Mononuclear cell (primary cell): ENCODE measurements around the gene RAB13. TPM values are rescaled to one million over a fixed set of nuclear protein-coding genes. Genes with fewer than 3 reads are reported as not detected.
"Not testable (repeated sequence)": the region's sequence is repeated elsewhere in the genome, so short reads cannot be mapped to it uniquely, and the experiment has no call there.

Source experiments
- H3K27me3 ChIP-seq: 2 replicates; pipeline ENCODE4 v1.6.0; 2011; ENCODE audit warnings: low read length, control low read depth; ENCODE audit not compliant: insufficient read depth
- H3K4me1 ChIP-seq: 2 replicates; pipeline ENCODE4 v1.5.1; 2011; ENCODE audit warnings: mild to moderate bottlenecking, low read length, control low read depth; ENCODE audit not compliant: insufficient read depth
- H3K4me3 ChIP-seq: 2 replicates; pipeline ENCODE4 v1.5.1; 2011; ENCODE audit warnings: mild to moderate bottlenecking, low read length, moderate library complexity
- H3K9me3 ChIP-seq: 2 replicates; pipeline ENCODE4 v1.5.1; 2011; ENCODE audit warnings: low read depth, mild to moderate bottlenecking, control low read depth, low read length
- total RNA-seq: library from RNA; depleted of rRNA; stranded (reverse); fragments of >200 nt; gene quantifications from one replicate; pipeline ENCODE4 v1.2.3, GENCODE V29; 2012

Gene RAB13
- total RNA-seq, result 1.2 TPM

- no peaks in the 10 kb centered on the region for H3K9me3 ChIP-seq
- H3K4me1 ChIP-seq, result peaks cover 36% of the 10 kb centered on the region
- H3K4me3 ChIP-seq, result peak within 1 kb of the TSS; percentile 5
- no peaks in the 10 kb centered on the region for H3K27me3 ChIP-seq
These were observed at the start of gene RAB13 for GRCh38 chr1:153985941-153986761. Gene RAB13 (minus strand): TSS chr1:153986339. CDS start chr1:153986236, 103 bp downstream.

DNA sequence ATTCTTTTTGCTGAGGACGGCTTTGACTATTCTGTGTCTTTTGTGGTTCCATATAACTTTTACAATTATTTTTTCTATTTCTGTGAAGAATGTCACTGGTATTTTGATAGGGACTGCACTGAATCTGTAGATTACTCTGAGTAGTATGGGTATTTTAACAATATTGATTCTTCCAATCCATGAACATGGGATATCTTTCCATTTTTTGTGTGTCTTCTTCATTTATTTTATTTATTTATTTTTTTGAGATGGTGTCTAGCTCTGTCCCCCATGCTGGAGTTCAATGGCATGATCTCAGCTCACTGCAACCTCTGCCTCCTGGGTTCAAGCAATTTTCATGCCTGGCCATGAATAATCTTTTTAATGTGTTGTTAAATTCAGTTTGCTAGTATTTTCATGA lies 47.6 kb upstream of the RAB13 start:
- not testable (repeated sequence) for H3K4me3 ChIP-seq, H3K9me3 ChIP-seq, H3K27me3 ChIP-seq, H3K4me1 ChIP-seq

DNA sequence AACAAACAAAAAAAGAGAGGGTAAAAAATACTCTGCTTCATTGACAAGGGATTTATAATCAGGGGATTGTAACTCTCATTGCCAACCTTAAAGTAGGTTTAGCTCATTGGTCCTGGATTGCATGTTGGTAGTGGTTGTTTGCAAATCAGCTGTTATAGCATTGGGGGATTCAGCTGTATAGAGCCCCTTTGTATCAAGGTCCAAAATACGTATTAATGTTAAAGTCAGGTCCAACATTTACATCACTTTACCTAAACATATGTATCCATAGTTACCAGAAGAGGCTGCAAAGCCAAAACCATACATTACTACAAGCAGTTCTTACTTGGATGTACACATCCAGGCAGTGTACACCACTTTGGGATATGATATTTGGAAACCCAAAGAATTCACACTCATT lies 33.8 kb upstream of the RAB13 start:
- no peak overlapping the region for H3K4me3 ChIP-seq
- no peaks in the 10 kb centered on the region for H3K9me3 ChIP-seq
- no peaks in the 10 kb centered on the region for H3K4me1 ChIP-seq
- H3K27me3 ChIP-seq, result no peaks in the 10 kb centered on the region

DNA sequence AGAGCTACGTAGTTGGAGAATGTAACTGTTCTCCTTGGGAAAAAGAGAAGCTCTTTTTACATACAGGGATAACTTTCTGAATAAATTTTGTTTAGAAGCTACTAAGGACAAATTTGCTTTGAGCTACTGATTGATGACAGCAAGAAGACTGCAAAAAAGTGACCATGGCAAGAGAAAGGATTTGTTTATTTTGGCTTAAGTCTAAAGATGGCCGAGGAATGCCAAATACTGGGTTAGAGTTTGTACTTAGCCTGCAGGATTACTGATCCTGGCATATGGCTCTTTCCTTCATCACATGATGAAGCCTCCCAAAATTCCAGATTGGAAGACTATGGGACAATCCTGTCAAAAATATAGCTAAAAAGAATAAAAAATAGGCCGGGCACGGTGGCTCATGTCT lies 33.1 kb upstream of the RAB13 start:
- H3K4me1 ChIP-seq, result no peaks in the 10 kb centered on the region
- no peak overlapping the region for H3K4me3 ChIP-seq

GRCh38 chr1:154014154-154014907 lies 28.2 kb upstream of the RAB13 start:
- H3K9me3 ChIP-seq, result no peaks in the 10 kb centered on the region
- H3K27me3 ChIP-seq, result no peaks in the 10 kb centered on the region
- H3K4me3 ChIP-seq, result no peak overlapping the region
- no peaks in the 10 kb centered on the region for H3K4me1 ChIP-seq

More for the DNA sequence above, 33.1 kb upstream of the RAB13 start:
- no peaks in the 10 kb centered on the region for H3K27me3 ChIP-seq
- no peaks in the 10 kb centered on the region for H3K9me3 ChIP-seq

DNA sequence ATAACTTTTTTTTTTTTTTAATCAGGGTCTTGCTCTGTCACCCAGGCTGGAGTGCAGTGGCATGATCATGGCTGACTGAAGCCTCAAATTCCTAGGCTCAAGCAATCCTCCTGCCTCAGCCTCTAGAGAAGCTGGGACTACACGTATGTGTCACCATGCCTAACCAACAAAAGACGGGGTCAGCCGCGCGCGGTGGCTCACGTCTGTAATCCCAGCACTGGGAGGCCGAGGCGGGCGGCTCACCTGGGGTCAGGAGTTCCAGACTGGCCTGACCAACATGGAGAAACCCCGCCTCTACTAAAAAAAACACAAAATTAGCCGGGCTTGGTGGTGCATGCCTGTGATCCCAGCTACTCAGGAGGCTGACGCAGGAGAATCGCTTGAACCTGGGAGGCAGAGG lies 26.4 kb upstream of the RAB13 start:
- not testable (repeated sequence) for H3K9me3 ChIP-seq, H3K4me1 ChIP-seq, H3K27me3 ChIP-seq, H3K4me3 ChIP-seq

DNA sequence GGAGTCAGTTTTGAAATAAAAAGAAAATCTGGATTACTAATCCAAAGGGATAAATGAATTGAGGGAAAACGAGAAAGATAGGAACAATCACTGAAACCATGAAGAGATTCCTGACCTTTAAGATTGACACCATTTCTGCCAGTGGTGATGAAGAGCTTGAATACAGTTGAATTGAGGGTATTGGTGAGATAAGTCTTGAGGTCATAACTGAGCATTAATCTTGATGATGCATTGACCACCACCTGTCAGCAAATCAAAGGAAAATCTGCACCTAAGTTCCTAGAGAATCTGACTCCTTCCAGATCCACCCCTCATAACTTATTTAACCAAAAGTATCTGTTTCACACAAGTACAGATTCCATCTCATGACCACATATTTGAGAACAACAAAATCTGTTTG lies 26.0 kb upstream of the RAB13 start:
- H3K27me3 ChIP-seq, result no peaks in the 10 kb centered on the region
- H3K9me3 ChIP-seq, result no peaks in the 10 kb centered on the region
- no peaks in the 10 kb centered on the region for H3K4me1 ChIP-seq
- H3K4me3 ChIP-seq, result no peak overlapping the region

- Histone ChIP-seq H3K27me3 (no peaks in the 10 kb centered on the region), H3K4me1 (no peaks in the 10 kb centered on the region), H3K4me3 (no peak overlapping the region), H3K9me3 (no peaks in the 10 kb centered on the region)
These were observed 20.0 kb upstream of the RAB13 start for GRCh38 chr1:154006136-154006535.

- Histone ChIP-seq H3K4me1 (no peaks in the 10 kb centered on the region), H3K4me3 (no peak overlapping the region), H3K27me3 (no peaks in the 10 kb centered on the region), H3K9me3 (no peaks in the 10 kb centered on the region)
These were observed 14.3 kb upstream of the RAB13 start for GRCh38 chr1:154000420-154000819.

DNA sequence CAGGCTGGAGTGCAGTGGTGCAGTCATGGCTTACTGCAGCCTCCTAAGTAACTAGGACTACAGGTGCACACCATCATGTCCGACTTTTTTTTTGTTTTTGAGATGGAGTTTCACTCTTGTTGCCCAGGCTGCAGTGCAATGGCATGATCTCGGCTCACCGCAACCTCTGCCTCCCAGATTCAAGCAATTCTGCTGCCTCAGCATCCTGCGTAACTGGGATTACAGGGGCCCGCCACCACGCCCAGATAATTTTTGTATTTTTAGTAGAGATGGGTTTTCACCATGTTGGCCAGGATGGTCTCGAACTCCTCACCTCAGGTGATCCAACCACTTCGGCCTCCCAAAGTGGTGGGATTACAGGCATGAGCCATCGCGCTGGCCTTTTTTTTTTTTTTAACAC lies 10.7 kb upstream of the RAB13 start:
- peaks cover 21% of the 10 kb centered on the region for H3K4me1 ChIP-seq
- H3K9me3 ChIP-seq, H3K27me3 ChIP-seq, H3K4me3 ChIP-seq: not testable (repeated sequence)

- H3K4me1 ChIP-seq, result peaks cover 29% of the 10 kb centered on the region
- H3K4me3 ChIP-seq, result no peak overlapping the region
- H3K27me3 ChIP-seq, result no peaks in the 10 kb centered on the region
- H3K9me3 ChIP-seq, result no peaks in the 10 kb centered on the region
These were observed 9.5 kb upstream of the RAB13 start for GRCh38 chr1:153995640-153996039.

DNA sequence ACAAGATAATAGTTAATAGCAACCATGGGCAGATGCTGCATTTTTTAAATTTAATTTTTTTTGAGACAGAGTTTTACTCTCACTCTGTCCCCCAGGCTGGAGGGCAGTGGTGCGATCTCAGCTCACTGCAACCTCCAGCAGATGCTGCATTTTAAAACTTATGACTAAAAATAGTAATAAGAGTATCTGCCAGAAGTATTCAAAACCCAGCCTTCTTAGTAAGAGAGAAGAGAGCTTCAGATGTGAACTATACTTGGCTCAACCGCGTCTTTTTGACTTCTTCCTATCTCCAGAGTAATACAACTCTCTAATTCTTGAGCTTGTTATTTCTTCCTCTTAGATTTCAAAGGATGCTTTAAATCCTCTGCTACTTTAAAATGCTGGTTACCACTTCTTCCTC lies 9.1 kb upstream of the RAB13 start:
- peaks cover 30% of the 10 kb centered on the region for H3K4me1 ChIP-seq
- no peaks in the 10 kb centered on the region for H3K9me3 ChIP-seq
- H3K27me3 ChIP-seq, result no peaks in the 10 kb centered on the region
- no peak overlapping the region for H3K4me3 ChIP-seq

DNA sequence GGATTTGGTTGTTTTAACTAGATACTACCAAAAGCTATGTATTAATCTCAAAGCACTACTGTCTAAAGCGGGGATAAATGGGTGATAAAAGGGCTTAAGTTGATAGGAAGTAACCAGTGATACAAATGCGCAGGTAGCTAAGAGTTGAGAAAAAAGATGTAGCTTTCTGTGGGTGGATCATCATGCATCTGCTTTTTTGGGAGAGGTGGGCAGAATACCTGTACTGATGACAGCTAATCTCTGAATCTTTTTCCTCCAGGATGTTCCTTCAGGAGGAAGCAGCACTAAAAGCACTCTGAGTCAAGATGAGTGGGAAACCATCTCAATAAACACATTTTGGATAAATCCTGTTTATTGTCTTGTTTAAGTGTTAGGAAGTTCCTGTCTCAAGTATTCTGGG lies 5.7 kb upstream of the RAB13 start:
- Histone ChIP-seq H3K4me1 (peaks cover 40% of the 10 kb centered on the region), H3K9me3 (no peaks in the 10 kb centered on the region), H3K27me3 (no peaks in the 10 kb centered on the region), H3K4me3 (peak overlapping the region; percentile 97)

DNA sequence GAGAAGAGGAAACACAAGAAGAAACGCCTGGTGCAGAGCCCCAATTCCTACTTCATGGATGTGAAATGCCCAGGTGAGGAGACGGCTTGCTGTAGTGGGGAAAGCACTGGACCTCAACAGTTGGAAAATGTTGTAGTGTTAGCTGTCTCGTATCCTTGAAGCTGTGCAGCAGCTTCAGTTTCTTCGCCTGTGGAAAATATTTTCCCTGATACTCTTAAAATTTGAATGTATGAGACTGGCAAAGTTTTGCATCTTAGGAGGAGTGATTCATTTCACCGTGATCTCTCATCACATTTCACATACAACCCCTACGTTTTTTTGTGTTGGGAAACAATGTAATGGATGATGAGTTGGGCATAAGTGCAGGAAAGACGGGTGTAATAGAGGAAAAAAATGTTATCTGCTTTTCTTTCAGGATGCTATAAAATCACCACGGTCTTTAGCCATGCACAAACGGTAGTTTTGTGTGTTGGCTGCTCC lies 5.1 kb upstream of the RAB13 start:
- Histone ChIP-seq H3K9me3 (no peaks in the 10 kb centered on the region), H3K4me1 (peaks cover 46% of the 10 kb centered on the region), H3K27me3 (no peaks in the 10 kb centered on the region), H3K4me3 (peak overlapping the region; percentile 97)

DNA sequence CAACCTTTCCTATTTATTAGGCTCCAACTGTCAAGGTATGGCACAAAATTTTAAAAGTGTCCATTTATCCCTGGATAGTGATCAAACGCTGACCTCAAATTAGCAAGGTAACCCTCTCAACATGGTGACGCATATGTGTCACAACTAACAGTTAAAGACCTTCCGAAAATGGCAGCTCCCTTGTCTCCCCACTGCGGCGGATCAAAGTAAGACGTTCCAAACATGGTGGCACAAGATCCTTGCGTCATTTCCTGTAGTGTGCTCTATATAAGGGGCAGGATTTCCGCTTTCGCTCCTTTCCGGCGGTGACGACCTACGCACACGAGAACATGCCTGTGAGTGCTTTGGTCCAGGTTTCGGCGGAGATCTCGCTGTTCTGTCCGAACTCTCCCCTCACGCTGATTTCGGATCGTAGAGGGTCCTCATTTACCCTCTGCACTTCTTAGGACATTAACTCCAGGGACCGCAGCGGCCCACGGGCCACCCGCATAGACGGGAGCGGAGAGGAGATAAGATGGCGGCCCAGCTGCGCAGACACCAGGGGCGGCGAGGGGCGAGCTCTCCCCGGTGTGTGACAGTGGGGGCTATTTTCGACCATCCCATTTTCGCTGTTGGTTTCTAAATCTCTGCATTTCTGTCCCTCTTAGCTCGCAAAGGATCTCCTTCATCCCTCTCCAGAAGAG lies 4.5 kb upstream of the RAB13 start, which contains the start of gene RPS27:
Gene RPS27, plus strand, starts transcription at position 295 of the 683 bp plus-strand sequence. Its CDS starts 35 bp downstream, at position 330.
- no peaks in the 10 kb centered on the region for H3K9me3 ChIP-seq
- no peaks in the 10 kb centered on the region for H3K27me3 ChIP-seq
- H3K4me3 ChIP-seq, result peak within 1 kb of the TSS; percentile 97
- peaks cover 49% of the 10 kb centered on the region for H3K4me1 ChIP-seq
